Measurements from ENCODE around the gene PEX26.
"Not testable (repeated sequence)": the region's sequence is repeated elsewhere in the genome, so short reads cannot be mapped to it uniquely, and the experiment has no call there.

Gene PEX26

GRCh38 chr22:18077639-18078328 lies at the start of gene PEX26:
Gene PEX26 (plus strand): TSS chr22:18077990. CDS start chr22:18078377, 387 bp downstream.
- DNase-seq: peak; percentile 97

- no peak for DNase-seq
These were observed 48.8 kb upstream of the PEX26 start for GRCh38 chr22:18028817-18029527.

GRCh38 chr22:18029686-18030267 lies 48.0 kb upstream of the PEX26 start:
- DNase-seq: no peak

DNA sequence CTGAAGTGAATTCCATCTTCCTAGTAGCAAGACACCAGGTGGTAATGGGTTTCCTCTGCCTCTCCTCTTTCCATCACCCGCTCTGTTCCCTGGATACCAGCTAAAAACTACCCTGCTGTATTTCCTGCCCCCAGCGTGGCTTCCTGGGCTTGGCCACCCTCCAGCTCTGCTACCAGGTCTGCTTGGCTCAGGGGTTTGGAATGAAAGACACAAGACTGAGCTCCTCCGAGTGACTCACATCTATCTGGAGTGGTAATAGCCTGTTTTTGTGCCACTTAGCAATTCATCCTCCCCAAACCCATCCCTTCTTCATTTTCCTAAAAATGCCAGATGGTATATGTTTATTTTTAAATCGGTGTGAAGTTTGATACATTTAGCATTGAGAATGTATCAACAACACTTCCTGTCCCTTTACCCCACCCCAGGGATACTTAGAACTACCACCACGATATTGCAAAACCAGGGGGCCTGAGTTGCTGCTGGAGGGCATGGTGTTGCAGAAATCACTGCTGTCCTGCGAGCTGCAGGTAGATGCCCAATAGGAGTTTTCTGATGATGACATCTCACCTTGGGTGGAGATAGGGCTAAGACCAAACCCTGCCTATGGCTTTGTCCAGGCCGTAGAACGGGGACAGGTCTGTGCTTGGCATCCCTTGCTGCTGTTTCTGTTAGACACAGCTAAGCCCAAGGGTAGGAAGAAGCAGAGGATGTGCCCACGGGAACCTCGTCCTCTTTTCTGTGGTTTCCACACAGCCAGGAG lies 45.9 kb upstream of the PEX26 start:
- peak; percentile 53 for DNase-seq

DNA sequence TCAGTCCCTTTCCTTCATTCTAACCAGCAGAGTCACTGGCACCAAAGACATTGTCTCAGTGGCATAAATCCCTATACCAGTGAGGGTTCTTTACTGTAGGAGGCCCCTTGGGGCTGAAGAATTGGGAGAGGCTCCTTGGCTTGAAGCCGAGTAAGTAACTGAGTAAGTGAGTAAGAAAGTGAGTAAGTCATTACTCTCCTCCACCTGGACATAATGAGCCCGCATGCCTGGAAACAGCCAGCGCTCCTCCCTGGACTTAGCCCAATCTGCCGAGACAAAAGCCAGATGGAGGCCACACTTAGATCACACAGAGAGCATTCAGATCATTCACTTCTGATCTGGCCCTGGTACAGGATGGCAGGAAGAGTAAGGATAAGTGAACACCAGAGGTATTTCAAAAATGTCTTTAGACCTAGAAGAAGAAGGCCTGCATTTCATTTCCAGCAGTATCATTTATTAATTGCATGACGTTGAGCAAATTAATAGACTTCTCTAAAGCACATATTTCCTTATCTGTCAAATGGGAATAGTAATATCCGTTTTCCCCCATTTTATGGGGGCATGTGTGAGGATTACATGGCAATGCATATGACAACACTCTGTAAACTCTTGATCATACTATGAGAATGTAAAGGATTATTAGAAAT lies 45.2 kb upstream of the PEX26 start:
- no peak for DNase-seq

- no peak for DNase-seq
These were observed 44.4 kb upstream of the PEX26 start for GRCh38 chr22:18033204-18033998.

DNA sequence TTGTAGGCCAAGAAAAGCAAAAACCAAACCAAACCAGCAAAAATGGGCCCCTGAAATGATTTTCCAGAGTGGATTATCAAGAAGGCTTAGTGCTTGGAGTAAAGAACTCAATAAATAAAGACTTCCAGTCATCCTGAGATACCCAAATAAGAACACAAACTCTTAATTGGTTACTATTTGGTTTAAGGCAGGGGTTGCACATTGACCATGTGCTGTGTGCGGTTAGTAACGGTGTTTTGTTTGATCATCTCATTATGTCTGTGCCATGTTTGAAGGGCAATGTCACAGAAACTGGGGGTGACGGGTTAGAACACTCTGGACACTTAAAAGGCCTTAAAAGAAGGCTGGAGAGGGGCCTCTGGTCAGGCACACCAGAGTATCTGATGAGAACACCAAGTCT lies 43.7 kb upstream of the PEX26 start:
- DNase-seq: no peak

DNA sequence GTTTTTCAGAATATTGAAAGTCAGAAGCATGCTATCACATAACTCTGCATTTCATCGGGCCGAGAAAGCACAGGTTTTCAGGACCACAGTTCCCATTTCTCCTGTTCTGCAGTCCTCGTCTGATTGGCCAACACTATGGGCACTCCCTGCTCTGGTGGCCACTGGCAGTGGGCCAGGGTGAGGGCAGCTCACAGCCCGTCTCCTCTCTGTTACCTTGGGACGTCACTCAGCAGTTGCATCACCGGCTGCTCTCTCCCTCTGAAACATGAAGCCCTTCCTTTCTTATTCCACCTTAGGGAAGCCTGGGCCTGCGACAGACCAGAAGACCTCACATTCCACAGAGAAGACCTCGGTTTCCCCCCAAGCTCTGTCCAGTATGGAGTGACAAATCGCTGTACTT lies 42.0 kb upstream of the PEX26 start:
- no peak for DNase-seq

DNA sequence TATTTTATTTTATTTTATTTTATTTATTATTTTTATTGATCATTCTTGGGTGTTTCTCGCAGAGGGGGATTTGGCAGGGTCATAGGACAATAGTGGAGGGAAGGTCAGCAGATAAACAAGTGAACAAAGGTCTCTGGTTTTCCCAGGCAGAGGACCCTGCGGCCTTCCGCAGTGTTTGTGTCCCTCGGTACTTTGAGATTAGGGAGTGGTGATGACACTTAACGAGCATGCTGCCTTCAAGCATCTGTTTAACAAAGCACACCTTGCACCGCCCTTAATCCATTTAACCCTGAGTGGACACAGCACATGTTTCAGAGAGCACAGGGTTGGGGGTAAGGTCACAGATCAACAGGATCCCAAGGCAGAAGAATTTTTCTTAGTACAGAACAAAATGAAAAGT lies 36.9 kb upstream of the PEX26 start:
- DNase-seq: not testable (repeated sequence)

DNA sequence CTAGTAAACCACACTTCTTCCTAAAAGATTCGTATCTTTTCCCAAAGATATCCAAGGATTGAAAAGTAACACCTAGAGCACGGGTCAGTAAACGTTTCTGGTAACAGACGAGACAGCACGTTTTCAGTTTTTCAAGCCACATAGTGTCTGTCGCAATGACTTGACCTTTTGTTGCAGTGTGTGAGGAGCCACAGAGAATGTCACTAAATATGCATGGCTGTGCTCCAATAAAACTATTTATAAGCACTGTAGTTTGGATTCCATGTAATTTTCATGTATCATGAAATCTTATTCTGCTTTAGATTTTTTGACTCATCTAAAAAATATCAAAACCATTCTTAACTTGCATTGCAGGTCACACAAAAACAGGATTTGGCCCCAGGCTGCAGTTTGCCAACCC lies 35.1 kb upstream of the PEX26 start:
- no peak for DNase-seq

DNA sequence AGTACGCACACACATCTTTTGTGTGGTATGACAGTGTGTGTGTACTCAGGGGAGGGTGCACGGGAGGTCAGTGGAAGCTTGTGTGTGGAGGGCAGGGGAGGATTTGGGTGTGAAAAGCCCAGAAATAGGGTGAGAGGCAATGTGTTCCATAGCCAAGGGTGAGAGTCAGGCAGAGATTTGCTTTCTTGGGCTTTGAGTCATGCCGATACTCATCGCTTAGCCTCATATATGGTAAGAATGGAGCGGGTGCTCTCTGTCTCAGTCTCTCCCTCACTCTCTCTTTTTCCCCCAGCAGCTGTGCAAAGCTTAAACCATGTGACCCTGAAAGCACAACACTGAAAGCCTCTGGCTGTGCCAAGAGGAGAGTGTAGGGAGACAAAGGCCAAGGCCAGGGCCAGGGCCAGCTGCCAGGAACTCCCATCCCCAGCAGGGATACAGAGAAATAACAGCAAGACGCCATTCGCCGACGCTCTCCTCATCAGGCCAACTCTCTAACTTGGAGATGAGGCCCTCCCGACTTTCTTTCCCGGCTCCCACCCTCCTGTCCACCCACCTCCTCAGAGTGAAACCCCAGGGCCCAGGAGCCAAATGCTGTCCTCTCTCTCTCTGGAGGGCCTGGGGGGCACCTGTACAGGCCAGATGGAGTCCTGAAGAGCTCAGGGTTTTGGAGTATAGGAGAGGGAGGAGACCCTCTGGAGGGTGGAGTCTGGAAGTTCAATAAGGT lies 33.1 kb upstream of the PEX26 start:
- no peak for DNase-seq

- no peak for DNase-seq
These were observed 32.0 kb upstream of the PEX26 start for GRCh38 chr22:18045794-18046193.

DNA sequence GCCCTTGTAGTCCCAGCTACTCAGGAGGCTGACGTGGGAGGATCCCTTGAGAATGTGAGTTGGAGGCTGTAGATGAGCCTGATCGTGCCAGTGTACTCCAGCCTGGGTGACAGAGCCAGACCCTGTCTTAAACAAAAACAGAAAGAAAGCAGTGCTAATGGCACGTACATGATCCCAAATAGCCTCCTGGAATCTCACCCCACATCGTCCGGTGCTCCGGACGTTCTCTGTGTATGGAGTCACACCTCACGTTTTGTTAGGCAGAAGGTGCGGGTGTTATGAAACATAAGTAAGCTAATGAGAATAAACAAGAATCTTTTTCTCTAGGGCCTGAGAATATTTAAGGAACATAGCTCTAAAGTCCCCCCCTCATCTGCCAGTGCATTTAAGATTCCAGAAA lies 29.7 kb upstream of the PEX26 start:
- DNase-seq: no peak

- no peak for DNase-seq
These were observed 29.3 kb upstream of the PEX26 start for GRCh38 chr22:18048441-18048898.

GRCh38 chr22:18050065-18050464 lies 27.7 kb upstream of the PEX26 start:
- DNase-seq: no peak

DNA sequence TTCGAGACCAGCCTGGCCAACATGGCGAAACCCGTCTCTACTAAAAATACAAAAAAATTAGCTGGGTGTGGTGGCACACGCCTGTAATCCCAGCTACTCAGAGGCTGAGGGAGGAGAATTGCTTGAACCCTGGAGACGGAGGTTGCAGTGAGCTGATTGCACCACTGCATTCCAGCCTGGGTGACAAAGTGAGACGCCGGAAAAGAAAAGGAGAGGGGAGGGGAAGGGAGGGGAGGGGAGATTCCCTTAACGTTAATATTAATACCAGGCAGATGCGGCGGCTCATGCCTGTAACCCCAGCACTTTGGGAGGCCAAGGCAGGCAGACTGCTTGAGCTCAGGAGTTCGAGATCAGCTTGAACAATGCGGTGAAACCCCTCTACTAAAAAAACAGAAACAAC lies 26.7 kb upstream of the PEX26 start:
- DNase-seq: not testable (repeated sequence)

DNA sequence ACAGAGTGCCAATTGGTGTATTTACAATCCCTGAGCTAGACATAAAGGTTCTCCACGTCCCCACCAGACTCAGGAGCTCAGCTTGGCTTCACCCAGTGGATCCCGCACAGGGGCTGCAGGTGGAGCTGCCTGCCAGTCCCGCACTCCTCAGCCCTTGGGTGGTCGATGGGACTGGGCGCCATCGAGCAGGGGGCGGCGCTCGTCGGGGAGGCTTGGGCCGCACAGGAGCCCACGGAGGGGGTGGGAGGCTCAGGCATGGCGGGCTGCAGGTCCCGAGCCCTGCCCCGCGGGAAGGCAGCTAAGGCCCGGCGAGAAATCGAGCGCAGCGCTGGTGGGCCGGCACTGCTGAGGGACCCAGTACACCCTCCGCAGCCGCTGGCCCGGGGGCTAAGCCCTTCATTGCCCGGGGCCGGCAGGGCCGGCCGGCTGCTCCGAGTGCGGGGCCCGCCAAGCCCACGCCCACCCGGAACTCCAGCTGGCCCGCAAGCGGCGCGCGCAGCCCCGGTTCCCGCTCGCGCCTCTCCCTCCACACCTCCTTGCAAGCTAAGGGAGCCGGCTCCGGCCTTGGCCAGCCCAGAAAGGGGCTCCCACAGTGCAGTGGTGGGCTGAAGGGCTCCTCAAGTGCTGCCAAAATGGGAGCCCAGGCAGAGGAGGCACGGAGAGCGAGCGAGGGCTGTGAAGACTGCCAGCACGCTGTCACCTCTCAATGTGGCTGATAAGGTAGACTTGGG lies 24.4 kb upstream of the PEX26 start:
- not testable (repeated sequence) for DNase-seq

- no peak for DNase-seq
These were observed 22.1 kb upstream of the PEX26 start for GRCh38 chr22:18055619-18056160.

GRCh38 chr22:18056161-18056666 lies 21.6 kb upstream of the PEX26 start:
- DNase-seq: no peak
